Measurements from ENCODE around the gene CACNB4.
A peak's percentile ranks its signal among the peaks of the same experiment; 100 is the strongest.

The CACNB4 gene

DNA sequence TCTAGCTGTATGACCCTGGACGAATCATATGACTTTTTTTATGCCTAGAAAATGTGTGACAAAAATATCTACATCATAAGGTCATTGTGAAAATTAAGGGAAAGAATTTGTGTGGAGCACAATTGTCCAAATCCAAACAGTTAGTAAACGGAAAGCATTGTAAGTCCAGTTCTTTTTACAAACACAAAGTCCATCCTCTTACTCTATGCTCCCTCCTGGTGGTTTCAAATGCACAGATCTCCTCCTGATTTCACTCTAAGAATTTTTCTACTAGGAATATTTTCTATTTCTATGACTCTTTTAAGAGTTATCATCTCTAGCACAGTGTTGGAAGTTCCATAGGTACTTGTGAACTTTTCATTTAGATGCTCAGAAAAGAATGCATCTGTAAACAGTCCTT, 145.4 kb downstream of the CACNB4 start:
- TF ChIP-seq, protein P1, sequence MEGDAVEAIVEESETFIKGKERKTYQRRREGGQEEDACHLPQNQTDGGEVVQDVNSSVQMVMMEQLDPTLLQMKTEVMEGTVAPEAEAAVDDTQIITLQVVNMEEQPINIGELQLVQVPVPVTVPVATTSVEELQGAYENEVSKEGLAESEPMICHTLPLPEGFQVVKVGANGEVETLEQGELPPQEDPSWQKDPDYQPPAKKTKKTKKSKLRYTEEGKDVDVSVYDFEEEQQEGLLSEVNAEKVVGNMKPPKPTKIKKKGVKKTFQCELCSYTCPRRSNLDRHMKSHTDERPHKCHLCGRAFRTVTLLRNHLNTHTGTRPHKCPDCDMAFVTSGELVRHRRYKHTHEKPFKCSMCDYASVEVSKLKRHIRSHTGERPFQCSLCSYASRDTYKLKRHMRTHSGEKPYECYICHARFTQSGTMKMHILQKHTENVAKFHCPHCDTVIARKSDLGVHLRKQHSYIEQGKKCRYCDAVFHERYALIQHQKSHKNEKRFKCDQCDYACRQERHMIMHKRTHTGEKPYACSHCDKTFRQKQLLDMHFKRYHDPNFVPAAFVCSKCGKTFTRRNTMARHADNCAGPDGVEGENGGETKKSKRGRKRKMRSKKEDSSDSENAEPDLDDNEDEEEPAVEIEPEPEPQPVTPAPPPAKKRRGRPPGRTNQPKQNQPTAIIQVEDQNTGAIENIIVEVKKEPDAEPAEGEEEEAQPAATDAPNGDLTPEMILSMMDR (IDR thresholded peaks at IDR 0.05; ENCODE audit: borderline replicate concordance, insufficient read depth, low read depth, low read length) = no peak
- H3K4me3 ChIP-seq (ENCODE audit: low read depth, low read length) = no peak overlapping the region

DNA sequence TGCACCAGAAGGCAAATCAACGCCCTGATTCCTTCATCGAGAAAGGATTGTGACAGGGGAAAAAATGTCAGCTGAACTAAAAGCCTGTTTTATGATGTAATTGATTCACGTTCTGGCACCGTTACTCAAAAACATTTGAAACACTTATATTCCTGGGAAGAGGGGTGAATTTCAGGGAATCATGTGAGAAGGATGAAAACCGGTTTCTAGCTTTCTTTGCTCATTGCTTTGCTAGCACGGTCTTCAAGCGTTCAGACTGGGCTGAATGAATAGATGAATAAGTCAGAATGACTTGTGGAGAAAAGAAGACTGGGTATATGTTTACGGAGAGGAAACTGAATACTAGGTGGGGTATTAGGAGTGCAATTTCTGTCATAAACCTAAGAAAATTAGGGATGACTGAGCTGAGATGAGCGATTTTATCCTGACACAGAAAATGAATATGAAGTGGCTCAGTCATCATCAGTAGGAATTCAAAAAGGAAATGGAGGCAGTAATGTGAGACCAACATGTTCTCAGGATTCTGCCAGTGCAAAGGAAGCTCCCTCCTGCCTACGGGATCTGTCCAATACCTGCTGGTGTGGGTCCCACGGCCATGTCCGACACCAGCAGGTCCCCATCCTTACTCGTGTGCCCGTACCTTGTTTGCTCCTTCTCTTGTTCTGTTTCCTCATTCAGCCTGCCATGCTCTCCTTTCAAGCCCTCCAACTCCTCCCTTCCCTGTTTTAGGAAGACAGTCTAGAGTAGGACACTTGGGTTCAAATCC, 146.0 kb downstream of the CACNB4 start:
- TF ChIP-seq, protein P1 (IDR thresholded peaks at IDR 0.05; ENCODE audit: borderline replicate concordance, insufficient read depth, low read depth, low read length) = no peak

GRCh38 chr2:151947813-151948165, 151.1 kb downstream of the CACNB4 start:
- no peak overlapping the region for H3K4me3 ChIP-seq (ENCODE audit: low read depth, low read length)
- TF ChIP-seq, protein P1 (IDR thresholded peaks at IDR 0.05; ENCODE audit: borderline replicate concordance, insufficient read depth, low read depth, low read length) = no peak

More for the DNA sequence above, 146.0 kb downstream of the CACNB4 start:
- H3K4me3 ChIP-seq (ENCODE audit: low read depth, low read length) = no peak overlapping the region

DNA sequence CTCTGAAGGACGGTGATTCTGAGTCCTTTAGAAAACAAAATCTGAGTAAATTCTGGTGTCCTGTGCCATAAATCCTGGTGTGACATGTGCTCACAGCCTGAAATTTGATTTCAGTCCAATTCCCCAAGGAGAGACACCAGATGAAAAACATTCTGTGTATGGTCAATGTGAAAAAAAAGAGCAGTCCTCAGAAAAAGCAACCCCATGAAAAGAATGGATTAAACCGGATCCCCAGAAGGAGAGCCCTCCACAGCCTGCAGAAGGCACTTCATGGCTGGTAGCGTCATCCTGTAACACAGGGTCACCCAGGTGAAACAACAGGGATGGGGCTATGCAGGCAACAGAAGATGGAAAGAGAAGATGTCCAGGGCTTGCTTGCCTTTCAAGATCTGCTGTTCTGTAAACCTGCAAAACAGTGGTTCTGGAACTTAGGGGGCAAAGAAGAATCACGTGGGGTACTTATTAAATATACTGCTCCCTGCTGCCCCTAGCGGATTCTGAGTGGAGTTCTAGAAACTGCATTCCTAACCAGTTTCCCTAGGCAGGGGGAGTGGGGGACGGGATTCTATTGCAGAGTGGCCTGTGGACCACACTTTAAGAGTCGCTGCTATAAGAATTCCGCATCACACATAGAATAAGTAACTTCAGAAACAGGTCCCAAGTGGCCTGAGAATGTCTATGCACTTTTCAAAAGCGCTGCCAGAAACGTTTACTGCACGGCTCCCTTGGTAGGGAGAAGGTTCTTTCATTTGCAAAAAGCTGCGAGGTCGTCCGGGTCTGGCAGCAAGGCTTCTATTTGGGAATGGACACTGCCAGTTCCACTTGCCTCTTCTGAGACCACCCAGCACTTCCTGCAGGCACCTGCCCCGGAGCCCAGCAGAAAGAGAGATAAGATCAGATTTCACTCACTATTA, 151.7 kb downstream of the CACNB4 start:
- H3K4me3 ChIP-seq (ENCODE audit: low read depth, low read length) = no peak overlapping the region
- TF ChIP-seq, protein P1 (IDR thresholded peaks at IDR 0.05; ENCODE audit: borderline replicate concordance, insufficient read depth, low read depth, low read length) = peak; percentile 74

DNA sequence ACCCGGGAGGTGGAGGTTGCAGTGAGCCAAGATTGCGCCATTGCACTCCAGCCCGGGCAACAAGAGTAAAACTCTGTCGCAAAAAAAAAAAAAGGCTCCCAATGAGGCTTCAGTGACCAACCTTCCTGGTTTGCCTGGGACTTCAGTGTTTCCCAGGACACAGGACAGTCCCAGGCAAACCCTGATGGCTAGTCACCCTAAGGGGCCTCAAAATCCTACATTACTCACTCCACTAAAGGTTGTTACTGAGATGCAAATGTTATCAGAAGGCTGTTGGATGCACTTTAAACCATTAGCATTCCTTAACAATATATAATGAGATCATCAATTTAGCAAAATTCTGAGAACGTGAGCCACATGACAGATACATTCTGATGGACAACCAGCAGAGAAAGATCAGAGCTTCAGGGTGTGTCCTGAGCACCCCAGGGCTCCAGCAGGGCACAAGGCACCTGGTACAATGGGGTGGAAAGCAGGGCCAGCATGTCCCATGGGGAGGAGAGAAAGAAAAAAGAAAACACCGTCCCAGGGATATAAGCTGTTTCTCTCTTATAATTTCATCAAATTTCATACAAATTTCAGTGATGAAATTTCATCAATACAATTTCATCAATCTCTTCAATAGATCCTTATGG, 152.5 kb downstream of the CACNB4 start:
- no peak overlapping the region for H3K4me3 ChIP-seq (ENCODE audit: low read depth, low read length)
- TF ChIP-seq, protein P1 (IDR thresholded peaks at IDR 0.05; ENCODE audit: borderline replicate concordance, insufficient read depth, low read depth, low read length) = no peak

- no peak overlapping the region for H3K4me3 ChIP-seq (ENCODE audit: low read depth, low read length)
- TF ChIP-seq, protein P1 (IDR thresholded peaks at IDR 0.05; ENCODE audit: borderline replicate concordance, insufficient read depth, low read depth, low read length) = no peak
Observed at GRCh38 chr2:151945602-151946001, 153.2 kb downstream of the CACNB4 start.
